NCI-H1436 treated with DMSO at 0.1 percent for 48 hours (cell line): ENCODE data around the gene KMT2B.
"Not testable (repeated sequence)": the region's sequence is repeated elsewhere in the genome, so short reads cannot be mapped to it uniquely, and the experiment has no call there.

ENCODE experiments used
- DNase-seq: peaks from one replicate; lab custom pipeline; 2025; lab: John Stamatoyannopoulos, UW

The KMT2B gene

GRCh38 chr19:35717665-35718344 is at the start of gene KMT2B:
KMT2B (plus strand) TSS chr19:35718003; CDS start chr19:35718019, 16 bp downstream.
- DNase-seq = no peak

GRCh38 chr19:35669566-35669965 is 48.2 kb upstream of the KMT2B start:
- no peak for DNase-seq

- DNase-seq = no peak
These were observed 47.8 kb upstream of the KMT2B start for GRCh38 chr19:35669974-35670373.

GRCh38 chr19:35670686-35671085 is 47.1 kb upstream of the KMT2B start:
- no peak for DNase-seq

- DNase-seq = no peak
These were observed 46.0 kb upstream of the KMT2B start for GRCh38 chr19:35671818-35672217.

GRCh38 chr19:35673121-35673804 is 44.5 kb upstream of the KMT2B start:
- no peak for DNase-seq

- DNase-seq = no peak
These were observed 42.1 kb upstream of the KMT2B start for GRCh38 chr19:35675589-35676140.

- no peak for DNase-seq
These were observed 28.0 kb upstream of the KMT2B start for GRCh38 chr19:35689836-35690235.

GRCh38 chr19:35691106-35691505 is 26.7 kb upstream of the KMT2B start:
- DNase-seq = not testable (repeated sequence)

- DNase-seq = no peak
These were observed 25.8 kb upstream of the KMT2B start for GRCh38 chr19:35692010-35692409.

GRCh38 chr19:35693422-35693821 is 24.4 kb upstream of the KMT2B start:
- no peak for DNase-seq

GRCh38 chr19:35693835-35694599 is 23.8 kb upstream of the KMT2B start:
- peak; percentile 59 for DNase-seq

GRCh38 chr19:35695895-35696422 is 21.8 kb upstream of the KMT2B start:
- no peak for DNase-seq

GRCh38 chr19:35696835-35697234 is 21.0 kb upstream of the KMT2B start:
- no peak for DNase-seq

- DNase-seq = peak; percentile 94
These were observed 15.4 kb upstream of the KMT2B start for GRCh38 chr19:35702223-35703012.

GRCh38 chr19:35703343-35703742 is 14.5 kb upstream of the KMT2B start:
- DNase-seq = no peak

GRCh38 chr19:35704218-35704617 is 13.6 kb upstream of the KMT2B start, which contains the start of gene ZBTB32:
ZBTB32 (plus strand) TSS chr19:35704558; CDS start chr19:35714627, 10,069 bp downstream.
- no peak for DNase-seq

GRCh38 chr19:35708391-35708790 is 9.4 kb upstream of the KMT2B start:
- no peak for DNase-seq

GRCh38 chr19:35710784-35711723 is 6.7 kb upstream of the KMT2B start:
- no peak for DNase-seq
